Caco-2 (cell line): ENCODE measurements around the gene SNX32. TPM values are rescaled to one million over a fixed set of nuclear protein-coding genes. Genes with fewer than 3 reads are reported as not detected.

Experiments
- BruUV-seq: library from RNA; stranded (reverse); fragments of 400-500 nt; replicated peaks from 2 replicates; lab custom pipeline; 2021; lab: Mats Ljungman, UMichigan
- CTCF ChIA-PET: fragments of 300-600 bp; sonication (Branson Sonifier 250); formaldehyde crosslinking; loops from one replicate; lab custom pipeline; 2022; ENCODE audit warnings: antibody characterized with exemption; lab: Charles Lee
- POLR2A ChIA-PET: fragments of 300-600 bp; sonication (Branson Sonifier 250); formaldehyde crosslinking; loops from one replicate; lab custom pipeline; 2022; ENCODE audit warnings: antibody characterized with exemption; lab: Charles Lee
- DNase-seq, 2 experiments: peaks; one replicate each; pipeline versions ENCODE4 v3.0.0 to v3.0.0-alpha.2; 2020 to 2022
- H3K27me3 ChIP-seq: replicated peaks from 2 replicates; pipeline ENCODE4 v1.6.0; 2011; ENCODE audit warnings: low read length; ENCODE audit not compliant: control insufficient read depth, insufficient read depth
- H3K36me3 ChIP-seq: 2 replicates; pipeline ENCODE4 v1.5.1; 2011; ENCODE audit warnings: low read length; ENCODE audit not compliant: control insufficient read depth, insufficient read depth
- H3K4me1 ChIP-seq: fragments of 250-450 bp; sonication (Bioruptor Pico); 2 replicates; pipeline ENCODE4 v1.5.1; 2020; ENCODE audit warnings: mild to moderate bottlenecking
- H3K4me3 ChIP-seq: 2 replicates; pipeline ENCODE4 v1.5.1; 2011; ENCODE audit warnings: low read depth, mild to moderate bottlenecking, control low read depth, low read length
- H3K9me3 ChIP-seq: fragments of 250-450 bp; sonication (Bioruptor Pico); 2 replicates; pipeline ENCODE4 v1.5.1; 2020; ENCODE audit warnings: mild to moderate bottlenecking, moderate library complexity
- H3K27ac Mint-ChIP-seq: one replicate; pipeline ENCODE4 v1.8.0; 2022; ENCODE audit warnings: mixed read lengths; ENCODE audit not compliant: unreplicated experiment
- H3K27me3 Mint-ChIP-seq: one replicate; pipeline ENCODE4 v1.8.0; 2022; ENCODE audit warnings: mixed read lengths; ENCODE audit not compliant: insufficient read depth, unreplicated experiment
- H3K36me3 Mint-ChIP-seq: one replicate; pipeline ENCODE4 v1.8.0; 2022; ENCODE audit warnings: mild to moderate bottlenecking, mixed read lengths; ENCODE audit not compliant: insufficient read depth, unreplicated experiment
- H3K4me1 Mint-ChIP-seq: one replicate; pipeline ENCODE4 v1.8.0; 2022; ENCODE audit warnings: low read depth, mixed read lengths; ENCODE audit not compliant: unreplicated experiment
- H3K4me3 Mint-ChIP-seq: one replicate; pipeline ENCODE4 v1.8.0; 2022; ENCODE audit warnings: mild to moderate bottlenecking, moderate library complexity, mixed read lengths; ENCODE audit not compliant: unreplicated experiment
- H3K9me3 Mint-ChIP-seq: one replicate; pipeline ENCODE4 v1.8.0; 2022; ENCODE audit warnings: mixed read lengths; ENCODE audit not compliant: unreplicated experiment
- intact Hi-C: fragments of 100-400 bp; cut with micrococcal nuclease; formaldehyde crosslinking; loops from one replicate; pipeline ENCODE4 v1.10.0; 2022; ENCODE audit not compliant: unreplicated experiment
- total RNA-seq: library from RNA; stranded (reverse); gene quantifications from 2 replicates; pipeline ENCODE4 v1.2.3, GENCODE V29; 2022
- TF ChIP-seq, protein P1 (sequence below), 2 experiments: fragments of 200-600 bp in 1 of 2; IDR thresholded peaks; 1 replicate in 1 of 2; 2 replicates in 1 of 2; pipeline versions ENCODE4 v1.5.1 to v1.8.0; 2011 to 2022; ENCODE audit warnings: antibody characterized with exemption in 1 of 2, control low read depth in 1 of 2, inconsistent platforms in 1 of 2, low read depth in 1 of 2, low read length in 1 of 2, mild to moderate bottlenecking in 1 of 2, moderate library complexity in 1 of 2; ENCODE audit not compliant: insufficient read depth in 1 of 2, severe bottlenecking in 1 of 2, unreplicated experiment in 1 of 2

The SNX32 gene
- total RNA-seq, 1 experiment from 2014 or later: not detected

DNA sequence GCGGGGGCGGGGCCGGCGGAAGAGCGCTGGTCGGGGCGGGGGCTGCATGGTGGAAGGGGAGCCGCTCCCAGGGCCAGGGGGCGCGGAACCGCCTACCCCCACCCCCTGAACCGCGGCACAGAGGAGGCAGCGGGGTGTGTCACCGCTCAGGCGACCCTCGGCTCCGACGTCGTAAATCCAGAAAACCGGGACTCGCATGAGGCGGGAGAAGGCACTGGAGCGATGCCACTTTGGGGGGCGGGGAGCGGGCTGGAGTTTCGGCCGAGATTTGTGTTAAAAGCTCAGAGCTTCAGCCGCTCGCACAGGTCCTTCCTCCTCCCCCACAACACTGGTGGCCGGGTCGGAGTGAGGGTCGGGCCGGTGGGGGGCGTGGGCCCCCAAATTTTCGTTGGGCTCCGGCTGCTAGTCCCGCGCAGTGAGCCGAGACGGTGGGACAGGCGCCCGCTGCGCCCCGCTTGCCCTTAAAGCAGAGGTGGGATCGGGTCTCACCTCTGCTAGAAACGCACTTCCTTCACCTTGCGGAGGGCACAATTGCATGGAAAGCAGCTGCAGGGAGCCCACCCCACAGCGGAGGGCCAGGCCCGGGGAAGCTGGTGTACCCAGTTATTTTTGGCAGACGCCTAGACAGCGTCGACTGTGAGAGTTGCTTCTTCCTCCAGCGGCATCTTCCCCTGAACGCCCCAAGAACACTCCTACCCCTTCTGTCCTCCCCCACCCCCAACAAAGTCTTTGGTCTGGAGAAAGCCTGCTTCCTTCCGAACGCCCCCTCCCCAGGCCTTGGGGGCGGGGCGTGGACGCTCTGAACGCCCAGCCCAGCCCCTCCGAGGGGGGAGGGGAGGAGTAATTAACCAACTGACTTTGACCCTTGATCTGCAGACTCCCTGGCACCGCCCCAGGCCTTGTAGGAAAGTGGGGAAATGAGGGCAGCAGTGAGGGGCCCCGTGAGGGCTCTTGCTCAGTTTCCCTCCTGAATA lies 45.8 kb upstream of the SNX32 start:
- peak overlapping the region; percentile 50 for H3K27ac Mint-ChIP-seq
- Histone ChIP-seq H3K27me3 (no peaks in the 10 kb centered on the region), H3K9me3 (no peaks in the 10 kb centered on the region), H3K4me3 (peak overlapping the region; percentile 85), H3K36me3 (peaks cover 3% of the 10 kb centered on the region), H3K4me1 (peaks cover 36% of the 10 kb centered on the region)
- no peaks in the 10 kb centered on the region for H3K9me3 Mint-ChIP-seq
- H3K27me3 Mint-ChIP-seq: no peaks in the 10 kb centered on the region
- CTCF ChIA-PET: interaction anchor here (1.3 to 2.4 kb wide), 4 partner anchors 13 to 76 kb away, joined by 3 to 9 read pairs (median 5); partner anchors contain the start of genes KAT5 and MUS81
- POLR2A ChIA-PET: interaction anchor here (0.7 to 1.0 kb wide), 2 partner anchors 29 to 71 kb away, joined by 3 to 7 read pairs; no protein-coding TSS in a partner anchor
- peak; percentile 71 to 77 for DNase-seq
- H3K4me3 Mint-ChIP-seq: peak overlapping the region; percentile 76
- intact Hi-C loops: no loop called here
- no TSS peak for BruUV-seq
- peaks cover 28% of the 10 kb centered on the region for H3K36me3 Mint-ChIP-seq
- peaks cover 17% of the 10 kb centered on the region for H3K4me1 Mint-ChIP-seq
- TF ChIP-seq, protein P1, sequence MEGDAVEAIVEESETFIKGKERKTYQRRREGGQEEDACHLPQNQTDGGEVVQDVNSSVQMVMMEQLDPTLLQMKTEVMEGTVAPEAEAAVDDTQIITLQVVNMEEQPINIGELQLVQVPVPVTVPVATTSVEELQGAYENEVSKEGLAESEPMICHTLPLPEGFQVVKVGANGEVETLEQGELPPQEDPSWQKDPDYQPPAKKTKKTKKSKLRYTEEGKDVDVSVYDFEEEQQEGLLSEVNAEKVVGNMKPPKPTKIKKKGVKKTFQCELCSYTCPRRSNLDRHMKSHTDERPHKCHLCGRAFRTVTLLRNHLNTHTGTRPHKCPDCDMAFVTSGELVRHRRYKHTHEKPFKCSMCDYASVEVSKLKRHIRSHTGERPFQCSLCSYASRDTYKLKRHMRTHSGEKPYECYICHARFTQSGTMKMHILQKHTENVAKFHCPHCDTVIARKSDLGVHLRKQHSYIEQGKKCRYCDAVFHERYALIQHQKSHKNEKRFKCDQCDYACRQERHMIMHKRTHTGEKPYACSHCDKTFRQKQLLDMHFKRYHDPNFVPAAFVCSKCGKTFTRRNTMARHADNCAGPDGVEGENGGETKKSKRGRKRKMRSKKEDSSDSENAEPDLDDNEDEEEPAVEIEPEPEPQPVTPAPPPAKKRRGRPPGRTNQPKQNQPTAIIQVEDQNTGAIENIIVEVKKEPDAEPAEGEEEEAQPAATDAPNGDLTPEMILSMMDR (IDR thresholded peaks at IDR 0.05; ENCODE audit: insufficient read depth in 1 of 2, low read depth in 1 of 2, low read length in 1 of 2, severe bottlenecking in 1 of 2, unreplicated experiment in 1 of 2): no peak

- DNase-seq: no peak
- Mint-ChIP-seq H3K4me1 (peaks cover 14% of the 10 kb centered on the region), H3K36me3 (peaks cover 32% of the 10 kb centered on the region), H3K27ac (peak overlapping the region; percentile 50), H3K27me3 (no peaks in the 10 kb centered on the region), H3K4me3 (peak overlapping the region; percentile 76), H3K9me3 (no peaks in the 10 kb centered on the region)
- intact Hi-C loops: no loop called here
- BruUV-seq: no TSS peak
- Histone ChIP-seq H3K4me3 (peak overlapping the region; percentile 85), H3K9me3 (no peaks in the 10 kb centered on the region), H3K36me3 (peaks cover 3% of the 10 kb centered on the region), H3K4me1 (peaks cover 36% of the 10 kb centered on the region), H3K27me3 (no peaks in the 10 kb centered on the region)
- ChIA-PET POLR2A (interaction anchor here (0.7 to 1.0 kb wide), 3 partner anchors 23 to 71 kb away, joined by 3 to 7 read pairs (median 5); no protein-coding TSS in a partner anchor), CTCF (interaction anchor here (0.6 to 2.4 kb wide), 4 partner anchors 12 to 77 kb away, joined by 3 to 11 read pairs (median 8); partner anchors contain the start of genes KAT5 and MUS81)
- TF ChIP-seq, protein P1 (IDR thresholded peaks at IDR 0.05; ENCODE audit: insufficient read depth in 1 of 2, low read depth in 1 of 2, low read length in 1 of 2, severe bottlenecking in 1 of 2, unreplicated experiment in 1 of 2): no peak
Measured at GRCh38 chr11:65788821-65789220, 44.9 kb upstream of the SNX32 start.
